GM20000 (cell line): ENCODE results near the gene ISL2.

Source experiments
- DNase-seq: peaks from one replicate; pipeline ENCODE4 v3.0.0; 2012; ENCODE audit warnings: low spot score
- CTCF ChIP-seq: IDR thresholded peaks from 2 replicates; pipeline ENCODE4 v1.5.1; 2012; ENCODE audit warnings: mild to moderate bottlenecking, control low read depth; ENCODE audit errors: extremely low read depth, missing control alignments

The ISL2 gene

DNA sequence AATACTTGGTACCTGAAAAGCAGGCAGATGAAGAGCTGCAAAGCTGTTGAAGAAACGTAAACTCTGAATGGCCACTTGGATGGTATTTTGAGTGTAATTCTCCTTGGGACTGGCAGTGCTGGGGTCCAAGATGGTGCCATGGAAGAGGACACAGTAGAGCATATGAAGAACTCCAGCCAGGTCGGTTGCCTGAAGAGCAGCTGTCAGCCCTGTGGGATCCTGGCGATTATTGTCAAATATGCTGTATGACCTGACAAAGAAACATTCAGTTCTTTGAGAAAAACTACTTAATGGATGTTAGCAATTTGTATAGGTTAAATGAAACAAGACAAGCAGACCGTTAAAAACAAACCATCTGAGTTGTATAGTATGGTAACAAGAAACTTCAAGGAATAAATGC is 44.8 kb downstream of the ISL2 start:
- DNase-seq = no peak
- TF ChIP-seq CTCF = no peak

DNA sequence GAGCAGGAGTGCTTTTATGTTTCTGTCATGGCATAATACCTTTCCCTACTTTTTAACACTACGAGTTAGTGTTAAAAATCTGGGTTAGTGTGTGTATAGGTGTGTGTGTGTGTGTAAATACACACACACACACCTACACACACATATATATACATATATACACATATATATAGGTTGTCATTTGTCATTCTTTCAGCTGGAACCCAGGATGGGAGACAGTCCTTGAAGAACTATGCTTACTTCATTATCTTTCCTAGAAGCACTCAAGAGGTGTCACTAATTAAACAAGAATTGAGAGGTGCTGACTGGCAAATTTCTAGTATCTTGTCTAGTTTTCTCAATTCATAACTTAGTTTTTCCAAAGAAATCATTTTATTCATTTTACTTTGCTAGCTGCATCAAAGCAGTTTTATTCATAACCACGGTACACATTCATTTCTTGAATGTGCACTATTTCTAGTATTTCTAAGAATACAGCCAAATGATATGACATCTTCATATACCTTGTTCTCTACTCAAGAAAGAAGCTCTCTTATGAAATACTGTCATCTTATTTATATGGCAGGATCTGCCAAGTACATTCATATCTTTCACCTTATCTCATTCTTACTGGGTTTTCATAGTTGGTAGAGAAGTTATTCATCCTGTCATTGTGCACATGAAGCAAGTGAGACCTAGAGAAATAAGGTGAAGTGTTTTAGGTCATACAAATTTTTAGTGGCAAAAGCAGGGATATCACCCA is 46.6 kb downstream of the ISL2 start:
- no peak for TF ChIP-seq CTCF
- DNase-seq = no peak

- TF ChIP-seq CTCF = no peak
- no peak for DNase-seq
Observed at GRCh38 chr15:76384409-76384808, 47.8 kb downstream of the ISL2 start.

DNA sequence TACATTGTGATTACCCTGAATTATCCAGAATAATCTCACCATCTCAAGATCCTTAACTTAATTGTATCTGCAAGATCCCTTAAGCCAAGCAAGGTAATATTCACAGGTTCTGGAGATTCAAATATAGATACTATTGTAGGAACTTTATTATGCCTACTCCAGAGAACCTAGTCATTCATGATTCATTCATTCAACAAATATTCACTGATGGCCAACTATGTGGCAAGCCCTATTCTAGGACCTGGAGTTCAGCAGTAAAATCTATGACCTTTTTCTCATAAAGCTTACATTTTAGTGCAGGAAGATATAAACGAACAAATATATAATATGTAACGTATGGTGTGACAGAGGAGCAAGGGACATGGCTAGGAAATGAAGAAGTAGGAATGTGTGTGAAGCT is 49.6 kb downstream of the ISL2 start:
- TF ChIP-seq CTCF = no peak
- no peak for DNase-seq

DNA sequence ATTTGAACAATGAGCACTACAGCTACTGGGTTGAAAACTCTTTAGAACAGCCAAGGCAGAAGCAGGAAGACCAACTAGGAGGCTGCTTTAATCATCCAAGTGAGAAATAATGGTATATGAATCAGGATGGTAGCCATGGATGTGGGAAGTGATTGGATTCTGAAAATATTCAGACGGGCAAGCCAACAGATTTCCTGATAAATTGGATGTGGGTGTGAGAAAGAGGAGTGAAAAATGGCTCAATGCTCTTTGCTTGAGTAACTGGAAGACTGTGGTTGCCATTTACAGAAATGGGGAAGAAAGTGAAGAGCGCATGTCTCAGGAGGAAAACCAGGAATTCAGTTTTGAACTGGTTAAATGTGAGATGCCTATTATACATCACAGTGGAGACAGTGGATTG is 50.4 kb downstream of the ISL2 start:
- no peak for TF ChIP-seq CTCF
- no peak for DNase-seq

- DNase-seq = no peak
- TF ChIP-seq CTCF = no peak
Observed at GRCh38 chr15:76390571-76390970, 54.0 kb downstream of the ISL2 start.

DNA sequence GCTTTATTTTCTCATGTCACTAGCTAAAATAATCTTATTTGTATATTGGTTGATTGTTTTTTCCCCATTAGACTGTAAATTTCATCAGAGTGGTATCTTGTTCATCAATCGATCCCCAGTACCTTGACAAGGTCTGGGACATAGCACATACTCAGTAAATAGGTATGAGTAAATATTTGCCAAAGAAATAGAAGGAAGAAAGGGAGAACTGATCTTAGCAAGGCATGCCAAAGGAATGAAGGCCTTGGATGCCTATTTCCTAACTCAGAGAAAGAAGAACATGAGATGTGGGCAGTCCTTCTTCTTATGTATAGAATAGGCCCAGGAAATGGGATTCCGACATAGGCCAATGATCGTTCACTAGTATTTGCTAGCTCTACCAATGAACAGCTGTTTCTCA is 54.7 kb downstream of the ISL2 start:
- no peak for TF ChIP-seq CTCF

More for the DNA sequence above, 54.7 kb downstream of the ISL2 start:
- no peak for DNase-seq
